HepG2 (cell line): ENCODE results near the gene PTRHD1. TPM values are rescaled to one million over a fixed set of nuclear protein-coding genes. Genes with fewer than 3 reads are reported as not detected.

ENCODE experiments used
- DMAP1 ChIP-seq: IDR thresholded peaks from 2 replicates; pipeline ENCODE4 v1.6.1; 2016
- EP300 ChIP-seq, 3 experiments: sonication (generic) in 1 of 3; formaldehyde crosslinking in 1 of 3; IDR thresholded peaks; 2 replicates each; pipeline versions ENCODE4 v1.5.1 to v1.6.1; 2011 to 2020; ENCODE audit warnings: low read depth in 2 of 3, low read length in 2 of 3, borderline replicate concordance in 1 of 3, improper control_type of control experiment in 1 of 3, mild to moderate bottlenecking in 1 of 3, missing genetic modification reagents in 1 of 3, moderate library complexity in 1 of 3
- FOXC1 ChIP-seq: sonication (generic); formaldehyde crosslinking; IDR thresholded peaks from 2 replicates; pipeline ENCODE4 v1.8.0; 2022; ENCODE audit warnings: mild to moderate bottlenecking, missing genetic modification reagents, borderline replicate concordance
- KAT8 ChIP-seq: IDR thresholded peaks from 2 replicates; pipeline ENCODE4 v1.6.1; 2016; ENCODE audit warnings: missing genetic modification reagents, missing compliant biosample characterization
- KDM2A ChIP-seq: sonication (generic); formaldehyde crosslinking; IDR thresholded peaks from 2 replicates; pipeline ENCODE4 v1.4.0; 2020; ENCODE audit warnings: low read depth, missing genetic modification reagents, borderline replicate concordance
- KDM5A ChIP-seq: fragments of 200-600 bp; sonication (generic); IDR thresholded peaks from 2 replicates; pipeline ENCODE4 v1.7.0; 2018; ENCODE audit warnings: antibody characterized with exemption, mild to moderate bottlenecking, low read length, borderline replicate concordance
- MIER3 ChIP-seq: IDR thresholded peaks from 2 replicates; pipeline ENCODE4 v1.6.1; 2016; ENCODE audit warnings: missing compliant biosample characterization, borderline replicate concordance
- MXD3 ChIP-seq: IDR thresholded peaks from 2 replicates; pipeline ENCODE4 v1.6.1; 2016; ENCODE audit warnings: mild to moderate bottlenecking, missing biosample characterization, missing genetic modification reagents
- MYC ChIP-seq: sonication (generic); formaldehyde crosslinking; IDR thresholded peaks from 2 replicates; pipeline ENCODE4 v1.9.0; 2021; ENCODE audit warnings: missing genetic modification reagents, borderline replicate concordance
- NFATC3 ChIP-seq: sonication (generic); formaldehyde crosslinking; IDR thresholded peaks from 2 replicates; pipeline ENCODE4 v1.5.1; 2020; ENCODE audit warnings: mild to moderate bottlenecking, missing genetic modification reagents
- NR2F1 ChIP-seq, 2 experiments: fragments of 450-650 bp in 1 of 2; formaldehyde crosslinking in 1 of 2; IDR thresholded peaks; 2 replicates each; pipeline versions ENCODE4 v1.5.0 to v1.6.1; 2016 to 2020; ENCODE audit warnings: mild to moderate bottlenecking in 1 of 2, missing compliant biosample characterization in 1 of 2, missing genetic modification reagents in 1 of 2, moderate library complexity in 1 of 2
- POGZ ChIP-seq: sonication (generic); formaldehyde crosslinking; IDR thresholded peaks from 2 replicates; pipeline ENCODE4 v1.4.0; 2020; ENCODE audit warnings: mild to moderate bottlenecking, missing genetic modification reagents
- RBFOX2 ChIP-seq: fragments of 200-400 bp; formaldehyde crosslinking; IDR thresholded peaks from 2 replicates; pipeline ENCODE4 v1.6.1; 2017; ENCODE audit warnings: low read depth, mild to moderate bottlenecking, low read length
- RBM39 ChIP-seq: fragments of 200-400 bp; formaldehyde crosslinking; IDR thresholded peaks from one replicate; pipeline ENCODE4 v1.6.1; 2018; ENCODE audit warnings: antibody characterized with exemption, mild to moderate bottlenecking, low read depth, low read length; ENCODE audit not compliant: poor library complexity, severe bottlenecking
- RELA ChIP-seq: sonication (generic); formaldehyde crosslinking; IDR thresholded peaks from 2 replicates; pipeline ENCODE4 v1.4.0; 2020; ENCODE audit warnings: missing genetic modification reagents
- RNF2 ChIP-seq: fragments of 450-650 bp; conservative IDR thresholded peaks from 2 replicates; pipeline ENCODE4 v1.6.1; 2016; ENCODE audit warnings: low read depth
- SAFB2 ChIP-seq: sonication (generic); formaldehyde crosslinking; IDR thresholded peaks from 2 replicates; pipeline ENCODE4 v1.5.1; 2020; ENCODE audit warnings: missing genetic modification reagents, low read depth, mild to moderate bottlenecking, borderline replicate concordance
- TSC22D2 ChIP-seq: sonication (generic); formaldehyde crosslinking; IDR thresholded peaks from 2 replicates; pipeline ENCODE4 v1.5.1; 2020; ENCODE audit warnings: missing genetic modification reagents, mild to moderate bottlenecking, borderline replicate concordance
- ZNF274 ChIP-seq: sonication (generic); formaldehyde crosslinking; IDR thresholded peaks from 2 replicates; pipeline ENCODE4 v1.5.1; 2020; ENCODE audit warnings: mild to moderate bottlenecking, missing genetic modification reagents
- ZNF563 ChIP-seq: sonication (generic); formaldehyde crosslinking; IDR thresholded peaks from 2 replicates; pipeline ENCODE4 v1.8.0; 2022; ENCODE audit warnings: mild to moderate bottlenecking, moderate library complexity, missing genetic modification reagents
- ZNF567 ChIP-seq: sonication (generic); formaldehyde crosslinking; IDR thresholded peaks from 2 replicates; pipeline ENCODE4 v1.8.1; 2023; ENCODE audit warnings: mild to moderate bottlenecking, missing genetic modification reagents, borderline replicate concordance
- ZNF572 ChIP-seq: sonication (generic); formaldehyde crosslinking; IDR thresholded peaks from 2 replicates; pipeline ENCODE4 v1.5.1; 2020; ENCODE audit warnings: mild to moderate bottlenecking, missing genetic modification reagents
- ZNF589 ChIP-seq: sonication (generic); formaldehyde crosslinking; conservative IDR thresholded peaks from 2 replicates; pipeline ENCODE4 v1.8.0; 2022; ENCODE audit warnings: mild to moderate bottlenecking, moderate library complexity, missing genetic modification reagents
- ZNF644 ChIP-seq: IDR thresholded peaks from 2 replicates; pipeline ENCODE4 v1.6.1; 2016; ENCODE audit warnings: low read depth
- ZNF891 ChIP-seq: sonication (generic); formaldehyde crosslinking; IDR thresholded peaks from 2 replicates; pipeline ENCODE4 v1.5.0; 2020; ENCODE audit warnings: mild to moderate bottlenecking, missing genetic modification reagents
- polyA plus RNA-seq, 8 experiments: library from polyadenylated mRNA; depleted of rRNA in 3 of 8; stranded (reverse) in 7 of 8; unstranded in 1 of 8; fragments of >200 nt; fragmentation: Illumina TruSeq in 4 of 8; extraction: Trizol in 4 of 8; gene quantifications; 2 replicates each; pipeline versions ENCODE4 v1.2.1 to v1.2.3, GENCODE V29; 2011 to 2016; ENCODE audit warnings: low read depth in 4 of 8, missing spikeins in 1 of 8, mixed read lengths in 1 of 8; ENCODE audit not compliant: insufficient read depth in 1 of 8
- total RNA-seq, 5 experiments: library from RNA; depleted of rRNA; stranded (reverse); fragments of >200 nt; fragmentation: Illumina TruSeq; extraction: Trizol; gene quantifications; 2 replicates each; pipeline ENCODE4 v1.2.3, GENCODE V29; 2016; ENCODE audit warnings: low read depth in 1 of 5

The PTRHD1 gene
- total and polyA plus RNA-seq, 2 of the 13 experiments (the other 11 are each of a cell fraction or from before 2014, with no cell fraction given), result 72.6 to 90.8 TPM

- TF ChIP-seq RNF2 (0 out of 2 replicates have a peak, but pooled peaks have one; percentile 32), ZNF589 (CRISPR knock-in tag) (0 out of 2 replicates have a peak, but pooled peaks have one; percentile 23), MXD3 (CRISPR knock-in tag) (0 out of 2 replicates have a peak, but pooled peaks have one; percentile 47), ZNF274 (CRISPR knock-in tag) (peak; percentile 77), DMAP1 (CRISPR knock-in tag) (no peak), ZNF567 (CRISPR knock-in tag) (no peak; the same call in 1 of the 2 replicates), KDM5A (peak; percentile 51; the same call in 1 of the 2 replicates), NFATC3 (CRISPR knock-in tag) (no peak), SAFB2 (CRISPR knock-in tag) (no peak), ZNF563 (peak; percentile 22; the same call in 1 of the 2 replicates), RBFOX2 (no peak), KDM2A (peak; percentile 91), POGZ (no peak), ZNF572 (CRISPR knock-in tag) (no peak; the same call in 1 of the 2 replicates), ZNF891 (CRISPR knock-in tag) (peak; percentile 30; the same call in 1 of the 2 replicates), ZNF644 (CRISPR knock-in tag) (no peak), RBM39 (no peak), MYC (CRISPR knock-in tag) (peak; percentile 76), MIER3 (0 out of 2 replicates have a peak, but pooled peaks have one; percentile 55), FOXC1 (CRISPR knock-in tag) (peak; percentile 86; the same call in 1 of the 2 replicates), NR2F1 (CRISPR knock-in tag; IDR thresholded peaks at IDR 0.05) (no peak), TSC22D2 (CRISPR knock-in tag) (0 out of 2 replicates have a peak, but pooled peaks have one; percentile 58), EP300 (IDR thresholded peaks at IDR 0.05; ENCODE audit: low read depth in 2 of 2, low read length in 2 of 2) (no peak; a peak in 1 of 4 replicates), EP300 (CRISPR knock-in tag; IDR thresholded peaks at IDR 0.05; ENCODE audit: borderline replicate concordance) (no peak), KAT8 (CRISPR knock-in tag) (peak; percentile 43; the same call in 1 of the 2 replicates), RELA (CRISPR knock-in tag) (peak; percentile 64; the same call in 1 of the 2 replicates)
These were observed 34.4 kb upstream of the PTRHD1 start (continued) for GRCh38 chr2:24827321-24828237.
